Chondrocyte (in vitro differentiated cells): ENCODE data around the gene C17orf114.

Experiments used
- DNase-seq: peaks from one replicate; pipeline ENCODE4 v3.0.0; 2021; ENCODE audit warnings: mixed read lengths, low spot score
- H3K27ac Mint-ChIP-seq: one replicate; pipeline ENCODE4 v1.8.0; 2021; ENCODE audit warnings: mild to moderate bottlenecking, moderate library complexity, mixed read lengths; ENCODE audit not compliant: unreplicated experiment
- H3K27me3 Mint-ChIP-seq: 2 replicates; pipeline ENCODE4 v1.8.0; 2021; ENCODE audit warnings: low read depth, mixed read lengths
- H3K36me3 Mint-ChIP-seq: 2 replicates; pipeline ENCODE4 v1.8.0; 2021; ENCODE audit warnings: low read depth, mixed read lengths
- H3K4me1 Mint-ChIP-seq: 2 replicates; pipeline ENCODE4 v1.8.0; 2021; ENCODE audit warnings: low read depth, mild to moderate bottlenecking, mixed read lengths
- H3K4me3 Mint-ChIP-seq: one replicate; pipeline ENCODE4 v1.8.0; 2021; ENCODE audit warnings: mild to moderate bottlenecking, moderate library complexity, mixed read lengths; ENCODE audit not compliant: unreplicated experiment
- H3K9me3 Mint-ChIP-seq: 2 replicates; pipeline ENCODE4 v1.8.0; 2021; ENCODE audit warnings: low read depth, mixed read lengths
- CTCF ChIP-seq: fragments of 200-600 bp; sonication (generic); IDR thresholded peaks from 2 replicates; pipeline ENCODE4 v1.5.0; 2021; ENCODE audit warnings: antibody characterized with exemption, mild to moderate bottlenecking, moderate library complexity

C17orf114 gene

GRCh38 chr17:4806777-4807604, 4.9 kb upstream of the C17orf114 start, which contains the start of gene PLD2:
PLD2 (plus strand) TSS chr17:4807152; CDS start chr17:4807773, 621 bp downstream.
- Mint-ChIP-seq H3K27ac (peak within 1 kb of the TSS; percentile 73), H3K27me3 (no peaks in the 10 kb centered on the region), H3K4me1 (peaks cover 22% of the 10 kb centered on the region), H3K9me3 (no peaks in the 10 kb centered on the region), H3K36me3 (peaks cover 13% of the 10 kb centered on the region), H3K4me3 (peak within 1 kb of the TSS; percentile 80)
- no peak for DNase-seq
- no peak for TF ChIP-seq CTCF

- Mint-ChIP-seq H3K27ac (no peak overlapping the region), H3K4me1 (peaks cover 22% of the 10 kb centered on the region), H3K36me3 (peaks cover 11% of the 10 kb centered on the region), H3K9me3 (no peaks in the 10 kb centered on the region), H3K27me3 (no peaks in the 10 kb centered on the region), H3K4me3 (peak overlapping the region; percentile 66)
- no peak for TF ChIP-seq CTCF
- DNase-seq: no peak
These were observed 4.3 kb upstream of the C17orf114 start for GRCh38 chr17:4806456-4806776.

GRCh38 chr17:4800462-4801196, 1.5 kb downstream of the C17orf114 start:
- Mint-ChIP-seq H3K27me3 (no peaks in the 10 kb centered on the region), H3K36me3 (peaks cover 8% of the 10 kb centered on the region), H3K4me1 (peaks cover 15% of the 10 kb centered on the region), H3K27ac (peak overlapping the region; percentile 8), H3K9me3 (no peaks in the 10 kb centered on the region), H3K4me3 (no peak overlapping the region)
- DNase-seq: no peak
- no peak for TF ChIP-seq CTCF

GRCh38 chr17:4796552-4796920, 5.6 kb downstream of the C17orf114 start:
- Mint-ChIP-seq H3K27ac (peak overlapping the region; percentile 95), H3K36me3 (peaks cover 8% of the 10 kb centered on the region), H3K4me3 (peak overlapping the region; percentile 99), H3K9me3 (no peaks in the 10 kb centered on the region), H3K27me3 (no peaks in the 10 kb centered on the region), H3K4me1 (peaks cover 15% of the 10 kb centered on the region)
- no peak for DNase-seq
- TF ChIP-seq CTCF: no peak

GRCh38 chr17:4795168-4795567, 7.0 kb downstream of the C17orf114 start:
- no peaks in the 10 kb centered on the region for H3K9me3 Mint-ChIP-seq
- no peak overlapping the region for H3K4me3 Mint-ChIP-seq
- peak overlapping the region; percentile 95 for H3K27ac Mint-ChIP-seq
- H3K36me3 Mint-ChIP-seq: peaks cover 8% of the 10 kb centered on the region
- DNase-seq: no peak
- peaks cover 19% of the 10 kb centered on the region for H3K4me1 Mint-ChIP-seq
- no peak for TF ChIP-seq CTCF
- no peaks in the 10 kb centered on the region for H3K27me3 Mint-ChIP-seq
